ENCODE data around the gene CCND3. TPM values are rescaled to one million over a fixed set of nuclear protein-coding genes. Genes with fewer than 3 reads are reported as not detected.
A peak's percentile ranks its signal among the peaks of the same experiment; 100 is the strongest.

The CCND3 gene
- total and polyA plus RNA-seq, 12 donors, result 85.9 to 309 (median 156) TPM

DNA sequence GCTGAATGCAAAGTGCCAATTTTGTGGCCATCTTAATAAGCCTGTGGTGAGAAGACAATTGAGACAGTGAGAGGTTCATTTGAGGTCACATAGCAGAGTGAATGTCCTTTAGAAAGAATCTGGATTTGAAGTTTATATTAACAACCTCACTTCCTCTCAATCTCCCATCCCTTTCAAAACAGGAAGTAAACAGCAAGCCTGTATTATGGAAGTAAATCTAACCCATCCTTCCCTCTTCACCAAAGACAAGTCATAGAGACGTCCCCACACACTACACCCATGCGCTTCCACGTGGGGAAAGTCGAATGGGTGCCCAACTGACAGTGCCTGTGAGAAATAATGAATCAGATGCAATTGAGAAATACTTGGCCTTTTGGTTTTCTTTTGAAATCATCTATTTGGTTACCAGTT, 28.8 kb upstream of the CCND3 start:
- DNase-seq, result peak in 6 of 7 donors; percentile 60 to 77 (median 74)
- H3K36me3 ChIP-seq (replicated peaks in 1 of 2), result no peaks in the 10 kb centered on the region
- no peak for TF ChIP-seq POLR2A (IDR thresholded peaks at IDR 0.05)
- TF ChIP-seq, protein P1, sequence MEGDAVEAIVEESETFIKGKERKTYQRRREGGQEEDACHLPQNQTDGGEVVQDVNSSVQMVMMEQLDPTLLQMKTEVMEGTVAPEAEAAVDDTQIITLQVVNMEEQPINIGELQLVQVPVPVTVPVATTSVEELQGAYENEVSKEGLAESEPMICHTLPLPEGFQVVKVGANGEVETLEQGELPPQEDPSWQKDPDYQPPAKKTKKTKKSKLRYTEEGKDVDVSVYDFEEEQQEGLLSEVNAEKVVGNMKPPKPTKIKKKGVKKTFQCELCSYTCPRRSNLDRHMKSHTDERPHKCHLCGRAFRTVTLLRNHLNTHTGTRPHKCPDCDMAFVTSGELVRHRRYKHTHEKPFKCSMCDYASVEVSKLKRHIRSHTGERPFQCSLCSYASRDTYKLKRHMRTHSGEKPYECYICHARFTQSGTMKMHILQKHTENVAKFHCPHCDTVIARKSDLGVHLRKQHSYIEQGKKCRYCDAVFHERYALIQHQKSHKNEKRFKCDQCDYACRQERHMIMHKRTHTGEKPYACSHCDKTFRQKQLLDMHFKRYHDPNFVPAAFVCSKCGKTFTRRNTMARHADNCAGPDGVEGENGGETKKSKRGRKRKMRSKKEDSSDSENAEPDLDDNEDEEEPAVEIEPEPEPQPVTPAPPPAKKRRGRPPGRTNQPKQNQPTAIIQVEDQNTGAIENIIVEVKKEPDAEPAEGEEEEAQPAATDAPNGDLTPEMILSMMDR (IDR thresholded peaks at IDR 0.05), result no peak
- no peaks in the 10 kb centered on the region for H3K9me3 ChIP-seq (replicated peaks in 1 of 3)
- intact Hi-C loops (cut with DNase I), result no loop called here
- no peaks in the 10 kb centered on the region for H3K27me3 ChIP-seq
- H3K4me1 ChIP-seq (replicated peaks in 1 of 2), result peaks cover 0 to 29% of the 10 kb centered on the region in 2 donors
- peak overlapping the region in 2 of 5 donors; percentile 15 to 46 for H3K27ac ChIP-seq
- no peak overlapping the region for H3K4me3 ChIP-seq
- 19 to 27% (median 24%) methylated on average over 4 of the region's 4 CpGs for WGBS, 4 donors

DNA sequence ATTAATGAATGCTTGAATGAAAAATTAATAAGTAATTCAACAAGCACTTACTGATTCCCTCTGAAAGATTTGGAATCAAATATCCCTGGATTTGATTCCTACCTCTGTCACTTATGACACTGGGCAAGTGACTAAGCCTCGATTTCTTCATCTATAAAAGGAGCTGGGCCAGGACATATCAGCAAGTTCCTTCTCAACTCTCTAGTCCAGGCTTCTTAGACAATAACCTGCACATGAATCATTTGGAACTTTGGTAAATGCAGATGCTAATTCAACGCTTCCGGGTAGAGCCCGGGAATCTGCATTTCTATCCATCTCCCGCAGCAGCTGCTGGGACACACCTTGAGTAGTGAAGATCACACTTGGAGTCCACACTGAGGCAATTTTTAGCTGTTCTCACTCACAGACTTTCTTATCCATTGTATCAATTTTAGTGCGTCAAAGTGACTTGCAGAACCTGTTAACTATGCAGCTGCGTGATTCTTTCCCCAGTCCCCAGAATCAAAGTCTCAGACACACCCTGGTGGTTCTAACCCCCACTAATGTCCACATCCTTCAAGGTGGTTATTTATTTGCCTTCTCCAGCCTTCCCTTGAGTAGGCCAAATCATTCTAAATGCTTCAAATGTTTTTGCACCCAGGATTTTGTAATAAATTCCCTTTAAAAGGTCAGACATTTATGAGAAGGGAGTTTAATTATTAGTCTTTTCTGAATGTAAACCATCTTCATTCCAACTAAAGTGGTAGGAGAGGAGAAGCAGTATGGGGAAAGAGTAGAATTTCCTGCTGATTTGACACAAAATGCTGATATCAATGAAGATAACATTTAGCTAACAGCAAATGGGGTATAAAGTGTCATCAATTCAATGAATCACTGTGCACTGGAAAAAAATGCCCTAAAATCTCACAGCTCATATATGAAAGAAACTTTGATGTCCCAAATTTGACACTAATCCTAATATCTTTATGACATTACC, 26.0 kb upstream of the CCND3 start:
- TF ChIP-seq, protein P1 (IDR thresholded peaks at IDR 0.05), result no peak
- no peak for TF ChIP-seq POLR2A (IDR thresholded peaks at IDR 0.05)
- H3K9me3 ChIP-seq (replicated peaks in 1 of 3), result no peaks in the 10 kb centered on the region
- no peaks in the 10 kb centered on the region for H3K36me3 ChIP-seq (replicated peaks in 1 of 2)
- peaks cover 0 to 22% of the 10 kb centered on the region in 2 donors for H3K4me1 ChIP-seq (replicated peaks in 1 of 2)
- H3K27me3 ChIP-seq, result no peaks in the 10 kb centered on the region
- peak overlapping the region in 1 of 5 donors; percentile 14 for H3K27ac ChIP-seq
- 88 to 92% (median 89%) methylated on average over 7 of the region's 7 CpGs for WGBS, 4 donors
- no peak overlapping the region for H3K4me3 ChIP-seq
- intact Hi-C loops (cut with DNase I), result no loop called here
- DNase-seq, result peak in 3 of 7 donors; percentile 2 to 39 (median 14)

- DNase-seq, result peak in 3 of 7 donors; percentile 13 to 30 (median 22)
- intact Hi-C loops (cut with DNase I), result no loop called here
- WGBS, 4 donors, result 45 to 62% (median 60%) methylated on average over 4 of the region's 4 CpGs
- no peaks in the 10 kb centered on the region for H3K9me3 ChIP-seq (replicated peaks in 1 of 3)
- H3K4me3 ChIP-seq, result no peak overlapping the region
- H3K36me3 ChIP-seq (replicated peaks in 1 of 2), result no peaks in the 10 kb centered on the region
- TF ChIP-seq, protein P1 (IDR thresholded peaks at IDR 0.05), result no peak
- TF ChIP-seq POLR2A (IDR thresholded peaks at IDR 0.05), result no peak
- H3K27ac ChIP-seq, result no peak overlapping the region
- peaks cover 0 to 22% of the 10 kb centered on the region in 2 donors for H3K4me1 ChIP-seq (replicated peaks in 1 of 2)
- H3K27me3 ChIP-seq, result no peaks in the 10 kb centered on the region
Observed at GRCh38 chr6:41966961-41967311, 25.3 kb upstream of the CCND3 start.

DNA sequence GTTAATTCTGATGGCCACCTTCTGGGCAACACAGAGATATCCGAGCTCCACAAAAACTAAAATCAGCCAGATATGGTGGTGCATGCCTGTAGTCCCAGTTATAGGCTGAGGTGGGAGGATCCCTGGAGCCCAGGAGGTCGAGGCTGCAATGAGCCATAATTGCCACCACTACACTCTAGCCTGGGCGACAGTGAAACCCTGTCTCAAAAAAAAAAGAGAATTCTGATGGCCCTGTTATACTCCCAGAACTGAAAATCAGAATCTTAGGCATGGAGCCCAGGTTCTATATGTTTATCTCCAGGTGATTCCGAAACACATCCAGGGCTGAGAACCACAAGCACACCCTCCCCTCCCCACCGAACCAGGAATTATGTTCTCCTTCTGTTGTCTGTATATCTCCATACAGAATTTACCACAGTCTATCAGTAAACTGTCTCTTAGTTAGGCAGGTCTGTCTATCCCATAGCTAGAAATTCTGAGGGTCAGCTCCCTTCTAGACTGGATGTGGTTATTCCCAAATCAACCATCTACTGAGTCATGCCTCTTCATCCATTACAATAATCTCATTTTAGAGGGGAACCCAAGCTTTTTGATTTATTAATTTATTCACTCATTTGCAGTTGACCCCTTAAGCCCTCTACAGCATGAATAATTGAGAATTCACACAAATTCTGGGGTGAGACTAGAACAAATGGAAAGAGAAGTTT, 24.8 kb upstream of the CCND3 start:
- DNase-seq, result peak in 2 of 7 donors; percentile 7
- 71 to 95% (median 89%) methylated on average over 4 to 5 of the region's 5 CpGs for WGBS, 4 donors
- intact Hi-C loops (cut with DNase I), result no loop called here
- H3K36me3 ChIP-seq (replicated peaks in 1 of 2), result no peaks in the 10 kb centered on the region
- H3K27ac ChIP-seq, result no peak overlapping the region
- H3K9me3 ChIP-seq (replicated peaks in 1 of 3), result no peaks in the 10 kb centered on the region
- TF ChIP-seq, protein P1 (IDR thresholded peaks at IDR 0.05), result no peak
- no peak for TF ChIP-seq POLR2A (IDR thresholded peaks at IDR 0.05)
- H3K4me1 ChIP-seq (replicated peaks in 1 of 2), result peaks cover 5 to 27% of the 10 kb centered on the region in 2 donors
- H3K4me3 ChIP-seq, result no peak overlapping the region
- H3K27me3 ChIP-seq, result no peaks in the 10 kb centered on the region

All from adrenal gland (tissue), 12 donors.